Epidermal melanocyte (primary cell): ENCODE measurements around the gene NEMP1.
"Not testable (repeated sequence)": the region's sequence is repeated elsewhere in the genome, so short reads cannot be mapped to it uniquely, and the experiment has no call there.

Source experiments
- DNase-seq: peaks from one replicate; pipeline ENCODE4 v3.0.0; 2011; ENCODE audit warnings: low spot score; ENCODE audit not compliant: insufficient read length

NEMP1 gene, protein sequence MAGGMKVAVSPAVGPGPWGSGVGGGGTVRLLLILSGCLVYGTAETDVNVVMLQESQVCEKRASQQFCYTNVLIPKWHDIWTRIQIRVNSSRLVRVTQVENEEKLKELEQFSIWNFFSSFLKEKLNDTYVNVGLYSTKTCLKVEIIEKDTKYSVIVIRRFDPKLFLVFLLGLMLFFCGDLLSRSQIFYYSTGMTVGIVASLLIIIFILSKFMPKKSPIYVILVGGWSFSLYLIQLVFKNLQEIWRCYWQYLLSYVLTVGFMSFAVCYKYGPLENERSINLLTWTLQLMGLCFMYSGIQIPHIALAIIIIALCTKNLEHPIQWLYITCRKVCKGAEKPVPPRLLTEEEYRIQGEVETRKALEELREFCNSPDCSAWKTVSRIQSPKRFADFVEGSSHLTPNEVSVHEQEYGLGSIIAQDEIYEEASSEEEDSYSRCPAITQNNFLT

DNA sequence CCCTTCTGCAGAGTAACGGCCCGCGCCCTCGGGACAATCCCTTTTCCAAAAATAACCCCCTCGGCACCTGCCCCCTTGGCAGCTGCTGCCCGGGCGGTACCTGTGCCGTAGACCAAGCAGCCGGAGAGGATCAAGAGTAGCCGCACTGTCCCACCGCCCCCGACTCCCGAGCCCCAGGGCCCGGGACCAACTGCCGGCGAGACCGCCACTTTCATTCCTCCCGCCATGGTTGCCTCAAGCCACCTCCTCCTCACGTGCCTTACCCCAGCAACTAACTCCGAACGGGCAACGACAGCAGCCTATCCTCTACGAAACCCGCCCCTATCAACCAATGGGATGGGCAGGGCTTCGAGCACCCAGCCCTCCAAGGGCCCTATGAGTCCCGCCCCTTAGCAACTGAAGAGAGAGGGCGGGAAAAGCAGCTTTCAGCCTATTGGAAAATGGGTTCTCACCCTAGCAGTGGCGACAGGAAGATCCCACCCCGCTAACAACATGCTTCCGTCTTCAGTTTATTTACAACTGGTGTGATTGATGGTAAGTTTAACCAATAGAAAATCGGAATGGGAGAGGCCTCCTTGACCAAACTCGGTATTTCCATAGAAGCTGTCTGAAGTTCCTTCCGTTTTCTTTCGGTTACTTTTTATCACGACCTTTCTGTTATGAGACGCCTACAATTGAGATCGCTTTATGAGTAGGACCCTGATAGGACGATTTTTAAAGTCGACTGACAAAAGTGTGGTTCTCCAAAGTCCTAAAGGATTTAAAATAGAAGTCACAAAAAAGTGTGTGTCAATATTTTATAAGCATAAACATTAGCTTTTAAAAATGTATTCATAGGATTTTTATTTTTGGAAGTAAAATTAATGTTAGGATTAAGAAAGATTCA is at the start of gene NEMP1:
TSS of gene NEMP1 (minus strand) at position 273 of the 886 bp plus-strand sequence. CDS start at position 227, 46 bp downstream.
- DNase-seq, result peak; percentile 78

DNA sequence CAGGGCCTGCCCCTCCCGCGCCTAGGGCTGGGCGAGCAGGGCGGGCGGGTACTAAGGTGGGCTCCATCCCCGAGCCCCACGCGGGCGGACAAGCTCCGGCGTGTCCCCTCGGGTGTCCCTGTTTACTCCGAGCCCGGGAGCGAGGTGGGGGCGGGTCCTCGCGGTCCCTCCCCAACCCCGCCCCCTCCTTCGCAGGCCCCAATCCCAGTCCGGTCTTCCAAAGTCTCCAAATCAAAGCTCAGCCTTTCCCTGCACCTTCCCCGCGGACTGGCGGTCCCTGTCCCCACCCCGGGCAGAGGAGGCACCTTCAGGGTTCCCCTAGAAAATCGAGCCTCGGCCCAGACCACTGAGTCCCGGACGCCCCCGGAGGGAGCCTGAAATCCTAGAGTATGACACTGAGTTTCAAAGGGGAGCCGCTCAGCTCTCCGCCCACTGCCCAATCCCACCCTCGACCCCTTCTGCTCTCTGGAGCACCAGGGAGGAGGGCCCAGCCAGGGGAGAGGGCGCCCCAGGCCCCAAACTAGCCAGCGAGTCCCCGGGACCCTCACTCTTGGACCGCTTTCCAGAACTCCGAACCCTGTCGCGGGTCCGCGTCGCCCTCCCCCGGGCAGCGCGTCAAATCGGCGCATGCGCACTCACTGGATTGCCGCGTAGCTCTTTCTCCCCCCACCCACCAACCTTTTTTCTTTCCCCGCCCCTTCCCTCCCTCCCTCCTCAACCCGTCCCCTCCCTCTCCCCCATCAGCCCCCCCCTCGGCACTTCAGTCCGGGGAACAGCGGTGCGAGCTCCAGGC is 49.3 kb upstream of the NEMP1 start, which contains the start of gene LRP1:
TSS of gene LRP1 (plus strand) at position 758 of the 793 bp plus-strand sequence. CDS start 482 bp downstream, outside the sequence.
- DNase-seq, result peak; percentile 68

DNA sequence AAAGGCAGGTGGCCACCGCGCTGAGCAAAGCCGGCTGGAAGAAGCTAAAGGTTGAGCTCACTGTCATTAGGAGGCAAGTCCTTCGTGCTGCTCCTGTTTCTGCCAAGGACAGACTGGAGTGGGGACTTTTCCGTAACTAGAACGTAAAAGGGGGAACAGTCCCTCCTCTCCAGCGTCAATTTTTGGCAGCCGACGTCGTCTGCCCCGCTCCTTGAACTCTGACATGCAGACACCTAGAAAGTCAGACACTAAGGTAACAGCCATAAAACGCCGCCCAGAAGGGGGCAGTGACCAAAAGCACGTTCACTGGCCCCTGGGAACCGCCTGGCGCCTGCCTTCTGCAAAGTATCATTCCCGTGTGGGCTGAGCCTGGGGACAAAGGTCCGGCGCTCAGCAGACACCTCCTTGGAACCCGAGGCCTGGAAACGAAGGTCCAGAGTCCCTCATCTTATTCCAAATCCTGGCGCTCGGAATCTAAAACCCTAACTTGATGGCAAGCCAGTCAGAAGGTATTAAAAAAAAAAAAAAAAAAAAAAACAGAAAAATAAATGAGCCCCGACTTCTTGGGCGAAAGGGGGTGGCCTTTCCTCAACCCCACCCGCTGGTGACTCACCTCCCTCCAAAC is 48.6 kb upstream of the NEMP1 start:
- no peak for DNase-seq

DNA sequence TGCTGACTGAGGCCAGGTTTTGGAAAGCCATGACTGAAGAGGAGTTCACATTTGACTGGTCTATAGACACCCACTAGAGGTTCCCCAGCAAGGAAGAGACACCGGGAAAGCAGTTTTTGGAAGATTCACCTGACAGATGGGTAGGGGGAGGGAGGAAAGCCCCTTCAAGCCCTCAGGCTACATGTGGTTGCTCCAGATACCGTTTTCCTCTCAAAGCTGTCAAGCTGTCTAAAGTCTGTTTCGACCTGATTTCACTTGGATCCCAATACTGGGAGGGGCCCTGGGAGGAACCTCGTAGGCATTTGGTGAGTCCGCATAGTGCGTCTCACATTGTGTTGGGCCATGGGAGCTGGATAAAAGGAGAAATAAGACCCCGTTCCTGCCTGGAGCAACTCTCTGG is 48.0 kb upstream of the NEMP1 start:
- no peak for DNase-seq

DNA sequence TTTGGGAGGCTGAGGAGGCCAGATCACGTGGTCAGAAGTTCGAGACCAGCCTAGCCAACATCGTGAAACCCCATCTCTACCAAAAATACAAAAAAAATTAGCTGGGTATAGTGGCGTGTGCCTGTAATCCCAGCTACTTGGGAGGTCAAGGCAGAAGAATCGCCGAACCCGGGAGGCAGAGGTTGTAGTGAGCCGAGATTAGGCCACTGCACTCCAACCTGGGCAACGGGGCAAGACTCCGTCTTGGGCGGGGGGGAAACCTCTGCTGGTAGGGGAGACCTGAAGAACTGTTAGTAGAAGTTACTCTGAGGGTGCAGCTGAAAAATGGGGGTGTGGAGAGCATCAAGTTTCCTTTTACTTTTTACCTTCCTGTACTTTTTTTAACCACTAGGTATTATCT is 47.5 kb upstream of the NEMP1 start:
- no peak for DNase-seq

DNA sequence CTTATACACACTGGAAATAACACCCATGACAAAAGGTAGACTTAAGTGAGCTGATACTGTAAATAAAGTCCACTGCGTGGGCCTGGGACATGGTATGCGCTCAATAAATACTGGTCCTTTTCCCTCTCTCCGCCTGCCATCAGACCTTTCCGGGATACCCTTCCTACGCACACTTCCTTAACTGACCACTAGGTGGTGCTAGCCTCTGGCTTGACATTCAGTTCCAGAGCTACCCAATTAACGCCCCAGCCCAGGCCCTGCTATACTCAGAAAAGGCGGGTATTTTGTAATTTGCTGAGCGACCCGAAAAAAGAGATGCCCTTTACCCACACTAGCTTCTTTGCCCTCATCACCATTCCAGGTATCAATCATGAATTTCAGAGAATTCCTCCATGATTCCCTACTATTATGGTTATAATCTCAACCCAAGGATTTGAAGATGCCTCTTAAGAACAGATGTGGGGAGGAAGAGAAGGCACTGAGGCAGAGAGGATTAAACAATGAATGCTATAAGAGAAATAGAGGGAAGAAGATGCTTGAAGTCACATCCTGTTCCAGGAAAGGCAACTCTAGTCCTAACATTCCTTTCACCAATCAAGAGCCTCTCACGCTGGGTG is 45.8 kb upstream of the NEMP1 start:
- DNase-seq, result peak; percentile 60

DNA sequence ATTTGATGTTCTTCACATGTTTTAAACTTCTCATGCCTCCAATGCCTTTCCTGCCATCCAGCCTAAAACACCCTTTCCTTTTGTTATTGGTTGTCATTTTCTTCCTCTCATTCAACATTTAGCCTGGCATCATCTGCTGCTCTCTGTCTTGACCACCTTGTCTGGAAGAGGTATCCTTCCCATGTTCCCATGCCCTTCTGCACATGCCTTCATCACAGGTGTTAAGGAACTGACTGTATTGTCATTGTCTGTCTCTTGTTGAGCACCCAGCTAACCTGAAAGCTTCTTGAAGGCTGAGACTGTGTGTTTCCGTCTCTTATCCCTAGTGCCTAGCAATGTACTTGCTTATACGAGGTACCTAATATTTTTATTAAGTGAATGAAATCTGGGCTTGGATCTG is 45.2 kb upstream of the NEMP1 start:
- no peak for DNase-seq

DNA sequence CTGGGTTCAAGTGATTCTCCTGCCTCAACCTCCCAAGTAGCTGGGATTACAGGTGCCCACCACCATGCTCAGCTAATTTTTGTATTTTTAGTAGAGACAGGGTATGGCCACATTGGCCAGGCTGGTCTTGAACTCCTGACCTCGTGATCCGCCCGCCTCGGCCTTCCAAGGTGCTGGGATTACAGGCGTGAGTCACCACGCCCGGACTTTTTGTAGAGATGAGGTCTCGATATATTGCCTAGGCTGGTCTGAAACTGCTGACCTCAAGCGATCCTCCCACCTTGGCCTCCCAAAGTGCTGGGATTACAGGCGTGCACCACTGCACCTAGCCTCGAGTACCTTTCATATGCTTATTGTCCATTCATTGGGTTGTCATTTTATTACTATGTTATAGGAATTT is 42.1 kb upstream of the NEMP1 start:
- not testable (repeated sequence) for DNase-seq

DNA sequence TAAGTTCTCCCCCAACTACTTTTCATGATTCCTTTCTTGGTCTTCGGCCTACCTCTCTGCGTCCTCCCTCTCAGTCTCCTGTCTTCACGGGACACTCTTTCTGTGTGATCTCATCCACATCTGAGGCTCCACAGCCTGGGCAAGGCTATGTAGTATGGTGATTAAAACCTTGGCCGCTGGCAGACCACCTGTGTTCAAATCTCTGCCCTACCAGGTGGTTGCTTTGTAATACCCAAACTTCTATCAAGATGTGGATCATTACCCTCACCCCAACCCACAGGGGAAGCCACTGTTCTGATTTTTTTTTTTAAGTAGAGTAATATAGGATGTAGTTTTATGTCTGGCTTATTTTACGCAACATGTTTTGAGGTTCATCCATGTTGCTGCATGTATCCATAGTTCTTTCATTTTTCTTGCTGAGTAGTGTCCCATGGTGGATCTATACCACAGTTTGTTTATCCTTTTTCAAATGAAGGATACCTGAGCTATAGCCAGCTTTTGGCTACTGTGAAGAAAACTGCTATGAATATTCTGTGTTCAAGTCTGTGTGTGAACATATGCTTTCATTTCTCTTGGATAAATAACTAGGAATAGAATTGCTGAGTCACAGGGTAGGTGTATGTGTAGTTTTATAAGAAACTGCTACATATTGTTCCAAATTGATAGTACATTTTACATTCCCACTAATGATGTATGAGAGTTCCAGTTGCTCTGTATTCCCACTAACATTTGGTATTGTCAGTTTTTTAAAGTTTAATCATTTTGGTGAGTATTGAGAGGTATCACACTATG is 40.9 kb upstream of the NEMP1 start:
- no peak for DNase-seq

DNA sequence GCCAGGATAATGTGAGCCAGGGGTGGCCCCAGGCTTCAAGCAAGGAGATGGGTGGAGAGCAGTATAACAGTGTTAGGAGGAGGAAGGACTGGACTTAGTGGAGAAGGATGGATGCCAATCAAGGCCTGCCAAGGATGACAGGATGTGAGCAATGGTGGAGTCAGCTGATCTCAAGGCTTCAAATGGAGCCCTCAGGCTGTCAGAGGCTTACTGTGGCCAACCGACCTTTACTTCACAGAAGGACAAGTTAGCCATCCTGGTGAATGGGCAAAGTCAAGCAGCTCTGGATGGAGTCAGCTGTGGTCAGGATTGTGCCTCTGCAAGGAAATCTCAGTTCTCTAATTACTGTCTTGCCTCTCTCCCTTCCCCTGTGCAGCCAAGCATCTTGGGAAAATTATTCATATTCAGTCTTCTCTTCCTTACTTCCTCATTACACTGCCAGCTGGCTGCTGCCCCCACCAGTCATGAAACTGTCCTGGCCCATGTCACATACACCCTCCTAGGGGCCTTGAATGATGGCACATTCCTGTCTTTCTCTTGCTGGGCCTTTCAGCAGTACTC is 40.2 kb upstream of the NEMP1 start:
- DNase-seq, result no peak

DNA sequence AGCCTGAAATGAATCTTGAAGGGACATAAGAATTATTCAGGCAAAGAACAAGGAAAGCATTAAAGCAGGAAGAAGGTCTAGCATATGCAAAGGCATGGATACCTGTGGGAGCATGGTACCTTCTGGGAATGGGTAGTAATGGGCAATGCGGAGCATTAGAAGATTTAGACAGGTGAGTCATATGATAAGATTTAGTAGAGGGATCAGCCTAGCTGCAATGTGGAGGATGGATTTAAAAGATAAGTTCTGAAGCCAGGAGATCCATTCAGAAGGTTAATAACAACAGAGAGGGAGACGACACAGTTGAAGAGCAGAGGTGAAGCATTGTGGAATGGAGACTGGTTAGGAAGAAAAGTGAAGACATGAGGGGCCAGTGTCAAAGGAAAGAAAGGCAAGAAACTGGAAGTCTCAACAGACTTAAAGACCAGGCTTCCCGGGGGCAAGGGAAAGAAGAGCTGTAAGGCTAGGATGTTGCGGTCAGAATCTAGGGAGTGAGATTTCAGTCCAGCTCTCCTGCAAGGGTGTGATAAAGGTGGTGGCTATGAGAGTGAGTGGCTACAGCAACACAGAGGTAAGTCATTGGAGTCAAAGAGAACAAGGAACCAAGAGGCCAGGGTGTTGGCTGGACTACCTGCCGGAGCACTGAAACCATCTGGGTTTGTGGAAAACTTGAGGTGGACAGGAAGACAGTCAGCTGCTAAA is 38.1 kb upstream of the NEMP1 start:
- no peak for DNase-seq

DNA sequence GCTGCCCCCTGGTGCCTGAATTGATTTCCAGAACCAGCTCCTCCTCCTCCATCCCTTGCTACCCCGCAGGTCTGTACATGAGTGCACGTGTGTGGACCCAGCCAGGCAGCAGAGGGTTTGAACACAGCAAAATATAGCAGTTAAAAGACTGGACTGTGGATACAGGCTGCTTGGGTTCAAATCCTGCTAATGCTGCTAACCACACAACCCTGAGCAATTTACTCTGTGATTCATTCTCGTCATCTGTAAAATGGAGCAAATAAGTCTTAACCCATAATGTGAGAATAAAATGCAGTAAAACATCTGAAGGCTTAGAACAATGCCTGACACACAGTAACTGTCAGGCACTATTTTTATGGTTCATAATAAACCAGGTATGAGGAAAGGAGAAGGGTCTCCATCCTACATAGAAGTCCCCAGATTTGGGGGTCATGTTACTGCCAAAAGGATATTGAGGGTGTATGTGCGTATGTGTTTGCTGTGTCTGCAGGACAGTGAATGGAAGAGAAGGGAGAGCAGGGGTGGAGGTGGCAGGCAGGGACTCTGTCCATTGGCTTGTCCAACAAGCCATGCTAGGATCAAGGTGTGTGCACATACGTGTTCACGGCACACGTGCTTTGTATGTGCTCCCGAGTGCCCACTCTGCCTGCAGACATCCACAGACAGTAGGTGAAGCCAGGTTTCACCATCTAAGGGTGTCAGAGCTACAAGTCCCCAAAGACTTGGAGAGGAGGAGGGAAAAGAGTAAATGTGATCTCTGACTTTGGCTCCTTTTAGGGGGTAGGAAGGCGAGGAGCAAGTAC is 34.1 kb upstream of the NEMP1 start:
- no peak for DNase-seq

DNA sequence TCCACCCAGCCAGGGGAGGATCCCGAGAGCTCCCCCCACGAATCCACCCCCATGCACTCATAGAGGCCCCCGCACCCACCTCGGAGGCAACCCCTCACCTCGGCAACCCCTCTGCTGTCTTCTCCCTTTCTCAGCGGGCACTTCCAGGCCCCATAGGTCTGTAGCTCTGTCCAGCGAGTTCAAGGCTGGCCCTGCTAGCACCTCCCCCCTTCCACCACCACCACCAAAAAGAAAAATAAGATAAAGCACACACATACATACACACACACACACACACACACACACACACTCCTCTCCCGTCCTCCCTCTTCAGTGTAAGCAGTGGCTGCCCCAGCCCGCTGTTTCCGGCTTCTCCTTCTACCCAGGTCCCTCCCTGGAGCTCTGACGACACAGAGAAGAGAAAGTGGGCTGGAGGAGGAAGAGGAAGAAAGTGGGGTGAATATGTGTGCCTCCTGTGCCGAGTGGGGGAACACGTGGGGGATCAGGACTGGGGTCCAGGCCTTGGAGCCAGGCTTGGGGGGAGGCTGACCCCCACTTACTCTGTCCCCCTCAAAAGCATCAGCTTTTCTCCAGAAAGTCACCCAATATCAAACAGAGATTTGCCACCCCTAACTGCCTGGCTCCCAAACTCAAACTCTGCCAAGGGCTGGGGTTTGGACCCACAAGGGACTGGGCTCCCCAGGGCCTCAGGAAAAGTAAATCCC is 32.6 kb upstream of the NEMP1 start, which contains the start of gene STAT6:
TSS of gene STAT6 (minus strand) at position 332 of the 704 bp plus-strand sequence. CDS start 3,084 bp downstream, outside the sequence.
- DNase-seq, result no peak

DNA sequence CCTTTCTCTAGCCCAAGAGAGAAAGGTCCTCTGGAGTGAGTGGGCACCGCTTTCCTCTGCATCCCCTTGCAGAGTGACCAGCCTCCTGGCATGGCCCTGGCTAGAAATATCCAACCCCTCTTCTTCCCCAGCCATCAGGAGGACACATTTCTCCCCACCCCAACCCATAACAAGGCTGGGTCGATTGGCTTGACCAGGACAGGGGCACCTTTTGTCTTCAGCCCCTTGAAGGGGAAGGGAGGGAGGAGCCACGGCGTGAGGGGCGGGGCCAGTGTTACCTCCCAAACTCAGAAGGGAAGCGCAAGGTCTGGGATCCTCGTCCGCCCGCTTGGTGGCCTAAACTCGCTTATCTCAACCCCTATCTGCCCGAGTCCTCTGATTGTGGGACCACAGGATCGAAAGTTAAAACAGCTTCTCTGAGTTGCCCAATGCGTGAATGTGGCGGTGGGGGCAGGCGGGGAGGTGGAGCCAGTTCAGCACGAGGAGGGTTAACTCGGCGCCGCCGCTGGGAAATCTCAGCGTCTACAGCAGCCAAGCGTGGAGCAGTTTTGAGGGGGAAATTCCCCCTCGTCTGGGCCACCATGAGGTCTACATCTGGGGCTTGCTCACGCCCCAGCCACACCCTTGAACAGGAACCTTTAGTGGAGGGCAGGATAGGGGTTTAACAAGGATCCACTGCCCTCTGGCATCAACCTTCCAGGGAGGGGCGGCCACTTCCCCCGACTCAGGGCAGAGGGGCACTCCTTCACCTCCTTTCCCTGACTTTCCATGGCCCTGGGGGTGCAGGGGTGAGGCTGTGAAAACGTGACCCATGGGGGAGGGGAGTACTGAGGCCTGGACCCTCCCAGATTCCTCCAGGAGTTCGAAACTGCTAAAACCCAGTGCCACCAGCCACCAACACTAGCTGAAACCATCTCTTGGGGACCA is 31.8 kb upstream of the NEMP1 start:
- peak; percentile 56 for DNase-seq

DNA sequence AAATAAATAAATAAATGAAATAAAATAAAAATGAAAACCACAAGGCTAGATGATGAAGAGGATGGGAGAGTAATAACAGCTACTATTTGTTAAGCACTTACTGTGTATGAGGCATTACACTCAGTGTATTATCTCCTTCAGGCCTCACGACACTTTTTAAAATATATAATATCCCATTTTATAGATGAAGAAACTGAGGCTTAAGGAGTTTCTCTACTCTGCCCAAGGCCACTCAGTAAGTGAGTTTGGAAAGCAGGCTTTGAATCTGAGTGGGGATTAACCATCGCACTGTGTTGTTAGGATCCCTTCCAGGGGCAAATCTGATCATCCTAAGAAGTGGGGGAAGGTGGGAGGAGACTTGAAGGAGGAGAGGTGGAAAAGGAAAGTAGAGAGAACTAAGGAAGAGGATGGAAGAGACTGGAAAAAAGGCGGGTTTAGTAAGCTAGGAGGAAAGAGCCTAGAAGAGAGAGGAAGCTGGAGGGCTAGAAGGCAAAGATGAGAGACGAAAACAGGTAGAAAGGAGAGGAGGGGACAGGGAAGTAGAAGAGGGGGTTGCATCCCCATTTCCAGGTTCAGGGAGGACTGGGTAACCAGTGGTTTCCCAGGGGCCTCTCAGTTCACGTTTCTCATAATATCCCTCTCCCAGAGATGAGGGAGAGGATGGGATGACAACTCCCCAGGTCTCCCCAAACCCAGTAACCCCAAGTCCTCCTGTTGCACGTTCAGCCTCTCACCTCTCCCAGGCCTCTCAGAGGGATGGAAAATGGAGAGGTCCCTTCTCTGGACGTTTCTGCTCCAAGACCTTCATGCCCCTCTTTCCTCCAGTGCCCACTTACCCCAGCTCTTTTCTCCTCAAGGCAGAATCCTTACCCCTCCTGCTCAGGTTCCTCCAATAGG is 30.9 kb upstream of the NEMP1 start:
- no peak for DNase-seq
